Measurements from ENCODE around the gene RGS16. TPM values are rescaled to one million over a fixed set of nuclear protein-coding genes. Genes with fewer than 3 reads are reported as not detected.

The RGS16 gene
- total and polyA plus RNA-seq, 4 donors: 0.54 to 2.7 (median 0.83) TPM

- 92% methylated on average over 3 of the region's 3 CpGs for WGBS
- TF ChIP-seq HNF4G (IDR thresholded peaks at IDR 0.05): no peak
- no peak for TF ChIP-seq FOXA2 (IDR thresholded peaks at IDR 0.05)
- no peak for TF ChIP-seq HNF4A (conservative IDR thresholded peaks at IDR 0.05)
Measured at GRCh38 chr1:182625024-182625423, 20.8 kb upstream of the RGS16 start.

GRCh38 chr1:182624577-182624976 lies 20.4 kb upstream of the RGS16 start:
- no peaks in the 10 kb centered on the region for H3K9me3 ChIP-seq (ENCODE audit: control insufficient read depth in 4 of 4, low read length in 3 of 4)
- H3K27me3 ChIP-seq (ENCODE audit: control insufficient read depth in 4 of 4, insufficient read depth in 4 of 4, low read length in 3 of 4): peaks cover 0 to 2% (median 0%) of the 10 kb centered on the region in 4 donors
- WGBS: 44% methylated on average over 1 of the region's 1 CpG
- H3K36me3 ChIP-seq (ENCODE audit: control insufficient read depth in 4 of 4, insufficient read depth in 3 of 4, low read depth in 1 of 4, low read length in 3 of 4): no peaks in the 10 kb centered on the region
- H3K9ac ChIP-seq (ENCODE audit: low read depth in 1 of 2, low read length in 2 of 2): no peak overlapping the region
- DNase-seq (ENCODE audit: low spot score): no peak
- no peak overlapping the region for H3K27ac ChIP-seq (ENCODE audit: low read depth in 1 of 2, low read length in 2 of 2)
- no peak for TF ChIP-seq MAX (IDR thresholded peaks at IDR 0.05)
- TF ChIP-seq RXRA (IDR thresholded peaks at IDR 0.05): no peak
- TF ChIP-seq FOXA1 (IDR thresholded peaks at IDR 0.05): no peak
- no peak for TF ChIP-seq YY1 (IDR thresholded peaks at IDR 0.05)
- no peak for TF ChIP-seq ZBTB33 (IDR thresholded peaks at IDR 0.05)
- no peak for TF ChIP-seq REST (IDR thresholded peaks at IDR 0.05)
- TF ChIP-seq GABPA (IDR thresholded peaks at IDR 0.05 in 1 of 2, conservative IDR thresholded peaks at IDR 0.05 in 1 of 2): no peak
- no peak for TF ChIP-seq ATF3 (IDR thresholded peaks at IDR 0.05)
- TF ChIP-seq SP1 (IDR thresholded peaks at IDR 0.05): no peak
- no peak for TF ChIP-seq HNF4A (conservative IDR thresholded peaks at IDR 0.05)
- TF ChIP-seq FOXA2 (IDR thresholded peaks at IDR 0.05): no peak
- no peak for TF ChIP-seq TAF1 (conservative IDR thresholded peaks at IDR 0.05)
- TF ChIP-seq HNF4G (IDR thresholded peaks at IDR 0.05): no peak
- TF ChIP-seq JUND (IDR thresholded peaks at IDR 0.05): no peak
- TF ChIP-seq NR2F2 (IDR thresholded peaks at IDR 0.05): no peak
- no peak for TF ChIP-seq RAD21 (IDR thresholded peaks at IDR 0.05)
- no peak for TF ChIP-seq CTCF (IDR thresholded peaks at IDR 0.05; ENCODE audit: low read depth, low read length, missing input control)
- TF ChIP-seq EGR1 (IDR thresholded peaks at IDR 0.05; ENCODE audit: low read depth in 2 of 2): no peak
- H3K4me3 ChIP-seq (ENCODE audit: low read depth in 1 of 3, low read length in 3 of 3): no peak overlapping the region
- peaks cover 0 to 4% (median 2%) of the 10 kb centered on the region in 4 donors for H3K4me1 ChIP-seq (ENCODE audit: control insufficient read depth in 4 of 4, insufficient read depth in 4 of 4, low read length in 3 of 4)

More at GRCh38 chr1:182625024-182625423, 20.8 kb upstream of the RGS16 start:
- DNase-seq (ENCODE audit: low spot score): no peak
- H3K9ac ChIP-seq (ENCODE audit: low read depth in 1 of 2, low read length in 2 of 2): no peak overlapping the region
- H3K27ac ChIP-seq (ENCODE audit: low read depth in 1 of 2, low read length in 2 of 2): no peak overlapping the region
- H3K9me3 ChIP-seq (ENCODE audit: control insufficient read depth in 4 of 4, low read length in 3 of 4): no peaks in the 10 kb centered on the region
- H3K4me3 ChIP-seq (ENCODE audit: low read depth in 1 of 3, low read length in 3 of 3): no peak overlapping the region
- H3K27me3 ChIP-seq (ENCODE audit: control insufficient read depth in 4 of 4, insufficient read depth in 4 of 4, low read length in 3 of 4): peaks cover 0 to 2% (median 0%) of the 10 kb centered on the region in 4 donors
- no peaks in the 10 kb centered on the region for H3K36me3 ChIP-seq (ENCODE audit: control insufficient read depth in 4 of 4, insufficient read depth in 3 of 4, low read depth in 1 of 4, low read length in 3 of 4)
- H3K4me1 ChIP-seq (ENCODE audit: control insufficient read depth in 4 of 4, insufficient read depth in 4 of 4, low read length in 3 of 4): peaks cover 0 to 4% (median 2%) of the 10 kb centered on the region in 4 donors
